Esophagus squamous epithelium (tissue), 5 donors: ENCODE results near the gene CAV2. TPM values are rescaled to one million over a fixed set of nuclear protein-coding genes. Genes with fewer than 3 reads are reported as not detected.

Experiments
- DNase-seq: peaks from one replicate; lab custom pipeline; 2025; lab: John Stamatoyannopoulos, UW
- H3K27ac ChIP-seq, 4 donors: fragments of 200-600 bp; sonication (generic); one replicate each; pipeline ENCODE4 v1.5.1; 2016 to 2019; ENCODE audit warnings: mild to moderate bottlenecking in 1 of 4
- H3K27me3 ChIP-seq, 4 donors: fragments of 200-600 bp; sonication (generic); 1 replicate in 3 of 4; 2 replicates in 1 of 4; pipeline versions ENCODE4 v1.5.1 to v1.6.0; 2017 to 2021; ENCODE audit warnings: antibody characterized with exemption in 1 of 4
- H3K36me3 ChIP-seq, 3 donors: fragments of 200-600 bp; sonication (generic); one replicate each; pipeline ENCODE4 v1.5.1; 2016 to 2019
- H3K4me1 ChIP-seq, 3 donors: fragments of 200-600 bp; sonication (generic); one replicate each; pipeline ENCODE4 v1.5.1; 2017 to 2019
- H3K4me3 ChIP-seq, 4 donors: fragments of 200-600 bp; sonication (generic); 1 replicate in 3 of 4; 2 replicates in 1 of 4; pipeline ENCODE4 v1.5.1; 2016 to 2019; ENCODE audit warnings: mild to moderate bottlenecking in 2 of 4, moderate library complexity in 1 of 4
- H3K9me3 ChIP-seq, 3 donors: fragments of 200-600 bp; sonication (generic); one replicate each; pipeline ENCODE4 v1.5.1; 2016 to 2019
- CTCF ChIP-seq, 6 experiments: fragments of 450-650 bp in 4 of 6; fragments of 200-600 bp in 2 of 6; sonication (generic) in 2 of 6; IDR thresholded peaks; one replicate each; pipeline ENCODE4 v1.5.1; 2016 to 2019; ENCODE audit warnings: antibody characterized with exemption in 6 of 6, mild to moderate bottlenecking in 4 of 6, moderate library complexity in 4 of 6
- POLR2A ChIP-seq, 4 donors: fragments of 450-650 bp; IDR thresholded peaks; one replicate each; pipeline ENCODE4 v1.6.1; 2017; ENCODE audit warnings: antibody characterized with exemption in 4 of 4, mild to moderate bottlenecking in 4 of 4, moderate library complexity in 3 of 4
- WGBS, 2 donors: methylation state at CpG; one replicate each; pipeline ENCODE4 v1.1.5; 2018; 5-methylcytosine and 5-hydroxymethylcytosine counted together
- intact Hi-C: fragments of 100-400 bp; cut with DNase I; formaldehyde crosslinking; loops from one replicate; pipeline ENCODE4 v1.15.0; 2022
- total RNA-seq, 4 donors: library from RNA; depleted of rRNA; stranded (reverse); fragments of >200 nt; gene quantifications; one replicate each; pipeline ENCODE4 v1.1.0, GENCODE V29; 2016
- donor health status: DM: yes; HTN: yes; CAD: no.

The CAV2 gene
- total RNA-seq, 4 donors from 2014 or later: 31.8 to 85.3 (median 73.4) TPM

GRCh38 chr7:116501425-116502167 lies 2.1 kb downstream of the CAV2 start:
- H3K27ac ChIP-seq: peak overlapping the region; percentile 97 to 98 (median 98)
- WGBS, 2 donors: 35 to 43% methylated on average over 5 of the region's 5 CpGs
- intact Hi-C loops: no loop called here
- no peak for TF ChIP-seq CTCF (IDR thresholded peaks at IDR 0.05)
- no peak for TF ChIP-seq POLR2A (IDR thresholded peaks at IDR 0.05)
- H3K4me3 ChIP-seq: peak overlapping the region; percentile 76 to 94 (median 88)
- no peak for DNase-seq
- H3K36me3 ChIP-seq: peaks cover 0 to 14% (median 0%) of the 10 kb centered on the region in 3 donors
- H3K4me1 ChIP-seq: peaks cover 9 to 60% (median 10%) of the 10 kb centered on the region in 3 donors
- no peaks in the 10 kb centered on the region for H3K27me3 ChIP-seq
- no peaks in the 10 kb centered on the region for H3K9me3 ChIP-seq

DNA sequence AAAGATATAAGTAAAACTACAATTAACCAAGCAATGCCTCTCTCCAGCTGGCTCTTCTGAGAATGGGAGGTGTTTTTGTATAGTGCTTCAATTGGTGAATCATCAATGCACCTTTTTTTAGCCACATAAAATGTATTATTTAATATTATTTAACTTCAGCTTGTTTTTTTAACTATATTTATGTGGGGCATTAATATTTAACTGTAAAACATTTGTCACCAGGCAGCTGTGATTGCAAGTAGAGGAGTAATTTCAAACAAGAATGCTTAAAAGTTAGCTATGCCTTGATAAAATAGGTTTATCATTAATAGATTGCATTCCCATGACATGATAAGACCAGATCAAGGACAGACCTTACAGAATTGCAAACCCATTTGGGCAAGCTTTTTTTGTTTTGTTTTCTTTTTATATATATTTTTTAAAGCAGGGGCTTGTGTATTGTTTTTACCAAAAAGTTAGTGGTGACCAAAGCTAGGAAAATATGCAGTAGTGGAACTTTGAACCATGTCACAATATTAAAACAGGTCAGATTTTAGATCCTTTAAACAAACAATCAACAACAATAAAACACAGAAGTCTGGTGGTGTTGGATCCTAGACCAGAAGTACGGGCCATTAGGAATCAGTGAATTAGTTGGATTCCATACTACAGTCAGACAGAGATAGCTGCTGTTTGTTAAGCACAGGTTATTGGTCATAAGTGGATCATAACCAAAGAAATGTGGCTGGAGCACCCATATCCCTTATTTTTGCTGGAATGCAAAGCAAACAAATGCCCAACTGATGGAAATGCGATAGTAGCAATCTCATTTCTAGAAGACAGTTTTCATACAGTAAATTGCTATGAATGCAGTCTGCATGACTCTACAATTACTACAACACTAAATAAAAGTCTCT lies 2.9 kb downstream of the CAV2 start:
- Histone ChIP-seq H3K27me3 (no peaks in the 10 kb centered on the region), H3K27ac (peak overlapping the region; percentile 7 to 98 (median 98)), H3K36me3 (peaks cover 0 to 23% (median 0%) of the 10 kb centered on the region in 3 donors), H3K4me1 (peaks cover 9 to 60% (median 10%) of the 10 kb centered on the region in 3 donors), H3K4me3 (peak overlapping the region in 3 of 4 donors; percentile 84 to 94 (median 91)), H3K9me3 (no peaks in the 10 kb centered on the region)
- WGBS, 2 donors: 80 to 89% methylated on average over 2 of the region's 2 CpGs
- intact Hi-C loops: no loop called here
- no peak for DNase-seq
- TF ChIP-seq CTCF (IDR thresholded peaks at IDR 0.05) (no peak), POLR2A (IDR thresholded peaks at IDR 0.05) (no peak)

DNA sequence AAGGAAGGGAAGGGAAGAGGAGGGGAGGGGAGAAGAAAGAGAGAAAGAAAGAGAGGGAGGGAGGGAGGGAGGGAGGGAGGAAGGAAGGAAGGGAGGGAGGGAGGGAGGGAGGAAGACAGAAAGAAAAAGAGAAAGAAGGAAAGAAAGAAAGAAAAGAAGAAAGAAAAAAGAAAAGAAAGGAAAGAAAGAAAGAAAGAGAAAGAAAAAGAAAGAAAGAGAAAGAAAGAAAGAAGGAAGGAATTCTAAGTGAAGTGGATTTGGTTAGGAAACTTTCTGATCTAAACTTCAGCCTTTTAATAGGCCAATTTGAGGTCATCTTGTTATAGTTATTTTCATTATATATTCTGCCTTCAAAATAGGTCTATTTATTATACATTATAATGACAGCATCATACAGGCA lies 4.3 kb downstream of the CAV2 start:
- intact Hi-C loops: no loop called here
- no peak for DNase-seq
- no peaks in the 10 kb centered on the region for H3K9me3 ChIP-seq
- H3K27ac ChIP-seq: peak overlapping the region in 2 of 4 donors; percentile 45 to 98
- TF ChIP-seq POLR2A (IDR thresholded peaks at IDR 0.05): no peak
- no peak for TF ChIP-seq CTCF (IDR thresholded peaks at IDR 0.05)
- peaks cover 0 to 36% (median 0%) of the 10 kb centered on the region in 3 donors for H3K36me3 ChIP-seq
- no peaks in the 10 kb centered on the region for H3K27me3 ChIP-seq
- H3K4me3 ChIP-seq: no peak overlapping the region
- peaks cover 9 to 59% (median 10%) of the 10 kb centered on the region in 3 donors for H3K4me1 ChIP-seq

DNA sequence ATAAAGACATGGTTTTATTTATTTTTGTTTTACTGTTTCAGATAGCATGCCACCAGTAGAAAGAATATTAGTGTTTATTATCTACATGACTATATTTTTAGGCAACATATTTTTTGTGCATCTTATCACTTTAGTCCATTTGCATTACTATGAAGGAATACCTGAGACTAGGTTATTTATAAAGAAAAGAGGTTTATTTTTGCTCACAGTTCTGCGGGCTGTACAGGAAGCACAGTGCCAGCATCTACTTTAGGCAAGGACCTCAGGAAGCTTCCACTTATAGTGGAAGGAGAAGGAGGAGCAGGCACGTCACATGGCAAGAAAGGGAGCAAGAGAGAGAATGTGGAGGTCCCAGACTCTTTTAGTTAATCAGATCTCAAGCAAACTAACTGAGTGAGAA lies 5.7 kb downstream of the CAV2 start:
- 44 to 94% methylated on average over 2 of the region's 2 CpGs for WGBS, 2 donors
- peaks cover 0 to 37% (median 0%) of the 10 kb centered on the region in 3 donors for H3K36me3 ChIP-seq
- no peak overlapping the region for H3K4me3 ChIP-seq
- TF ChIP-seq POLR2A (IDR thresholded peaks at IDR 0.05): no peak
- no peak for TF ChIP-seq CTCF (IDR thresholded peaks at IDR 0.05)
- H3K27ac ChIP-seq: no peak overlapping the region
- no peak for DNase-seq
- intact Hi-C loops: no loop called here
- H3K4me1 ChIP-seq: peaks cover 5 to 48% (median 9%) of the 10 kb centered on the region in 3 donors
- H3K27me3 ChIP-seq: no peaks in the 10 kb centered on the region
- no peaks in the 10 kb centered on the region for H3K9me3 ChIP-seq
